Karpas-422 (cell line): Measurements from ENCODE around the gene TK2. TPM values are rescaled to one million over a fixed set of nuclear protein-coding genes. Genes with fewer than 3 reads are reported as not detected.
"Not testable (repeated sequence)": the region's sequence is repeated elsewhere in the genome, so short reads cannot be mapped to it uniquely, and the experiment has no call there.

Experiments
- DNase-seq: peaks from one replicate; pipeline ENCODE4 v3.0.0-alpha.2; 2015
- H2AFZ ChIP-seq: fragments of 200-600 bp; sonication (generic); 2 replicates; pipeline ENCODE4 v1.6.1; 2014; ENCODE audit warnings: antibody characterized with exemption, low read length, mixed read lengths
- H3K27ac ChIP-seq: fragments of 200-600 bp; sonication (generic); 2 replicates; pipeline ENCODE4 v1.5.1; 2014; ENCODE audit warnings: mild to moderate bottlenecking, low read length, moderate library complexity
- H3K27me3 ChIP-seq: fragments of 200-600 bp; sonication (generic); 2 replicates; pipeline ENCODE4 v1.6.1; 2014; ENCODE audit warnings: low read length, mixed read lengths
- H3K36me3 ChIP-seq: fragments of 200-600 bp; sonication (generic); 2 replicates; pipeline ENCODE4 v1.6.1; 2014; ENCODE audit warnings: low read length, mixed read lengths; ENCODE audit not compliant: insufficient read depth
- H3K4me1 ChIP-seq: fragments of 200-600 bp; sonication (generic); 2 replicates; pipeline ENCODE4 v1.6.1; 2014; ENCODE audit warnings: mild to moderate bottlenecking, low read length, mixed read lengths
- H3K4me2 ChIP-seq: fragments of 200-600 bp; sonication (generic); 2 replicates; pipeline ENCODE4 v1.6.1; 2014; ENCODE audit warnings: low read length, low read depth, mild to moderate bottlenecking; ENCODE audit not compliant: poor library complexity, severe bottlenecking
- H3K4me3 ChIP-seq: fragments of 200-600 bp; sonication (generic); 2 replicates; pipeline ENCODE4 v1.5.1; 2014; ENCODE audit warnings: mild to moderate bottlenecking, antibody characterized with exemption, low read length, mixed read lengths
- H3K79me2 ChIP-seq: fragments of 200-600 bp; sonication (generic); 2 replicates; pipeline ENCODE4 v1.6.1; 2014; ENCODE audit warnings: mild to moderate bottlenecking, low read length, mixed read lengths
- H3K9ac ChIP-seq: fragments of 200-600 bp; sonication (generic); 2 replicates; pipeline ENCODE4 v1.6.0; 2014; ENCODE audit warnings: low read length
- H3K9me2 ChIP-seq: fragments of 200-600 bp; sonication (generic), shearing (Covaris generic); replicated peaks from 2 replicates; pipeline ENCODE4 v1.6.0; 2014; ENCODE audit warnings: mild to moderate bottlenecking, low read length, moderate library complexity; ENCODE audit not compliant: insufficient read depth
- H3K9me3 ChIP-seq: fragments of 300-700, 200-600 bp; sonication (generic); 2 replicates; pipeline ENCODE4 v1.6.1; 2014; ENCODE audit warnings: low read length, mixed read lengths
- H4K20me1 ChIP-seq: fragments of 200-600 bp; sonication (generic); 2 replicates; pipeline ENCODE4 v1.6.1; 2014; ENCODE audit warnings: mild to moderate bottlenecking, antibody characterized with exemption, low read length, low read depth; ENCODE audit not compliant: insufficient read depth
- total RNA-seq: library from RNA; depleted of rRNA; stranded (reverse); fragments of >200 nt; shearing (Covaris generic); gene quantifications from 2 replicates; pipeline ENCODE4 v1.2.3, GENCODE V29; 2014; ENCODE audit warnings: low replicate concordance

TK2 gene
- total RNA-seq, 1 experiment from 2014 or later = 6.9 TPM

DNA sequence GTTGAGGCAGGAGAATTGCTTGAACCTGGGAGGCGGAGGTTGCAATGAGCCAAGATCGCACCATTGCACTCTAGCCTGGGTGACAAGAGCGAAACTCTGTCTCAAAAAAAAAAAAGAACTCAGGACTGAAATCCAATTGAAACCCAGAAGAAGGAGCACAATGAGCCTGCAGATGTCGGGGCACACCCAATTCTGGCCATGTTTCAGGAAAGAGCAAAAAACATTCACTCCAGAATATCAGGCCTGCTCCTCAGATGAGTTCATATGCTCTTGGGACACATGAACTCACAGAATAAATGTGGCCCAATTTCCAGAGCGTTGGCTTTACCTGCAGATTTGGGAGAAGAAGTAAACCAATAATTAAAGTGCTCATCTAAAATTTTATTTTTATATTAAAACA, 26.4 kb upstream of the TK2 start:
- Histone ChIP-seq H4K20me1 (no peaks in the 10 kb centered on the region), H3K36me3 (no peaks in the 10 kb centered on the region), H3K9me2 (no peaks in the 10 kb centered on the region), H3K4me2 (no peak overlapping the region), H3K79me2 (no peaks in the 10 kb centered on the region), H2AFZ (no peak overlapping the region), H3K9me3 (no peaks in the 10 kb centered on the region), H3K9ac (no peak overlapping the region), H3K27ac (no peak overlapping the region), H3K27me3 (no peaks in the 10 kb centered on the region), H3K4me1 (no peaks in the 10 kb centered on the region), H3K4me3 (no peak overlapping the region)
- no peak for DNase-seq

DNA sequence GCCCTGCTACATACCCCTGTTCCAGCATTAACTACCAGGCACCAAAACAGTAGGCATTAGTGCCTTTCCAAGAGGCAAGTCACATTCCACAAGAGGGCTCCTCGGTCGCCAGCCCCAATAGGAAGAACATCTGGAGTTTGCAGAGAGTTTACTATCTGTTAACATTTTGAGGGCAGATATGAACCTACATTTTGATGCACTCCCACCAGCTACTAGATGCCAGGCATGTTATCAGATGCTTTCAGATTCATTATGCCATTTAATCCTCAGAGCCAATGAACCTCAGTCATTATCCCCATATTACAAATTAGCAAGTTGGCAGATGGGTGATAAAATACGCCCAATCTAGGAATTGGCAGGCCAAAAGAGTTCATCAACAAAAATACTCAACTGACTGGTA, 25.1 kb upstream of the TK2 start:
- H3K9me2 ChIP-seq = no peaks in the 10 kb centered on the region
- DNase-seq = no peak

DNA sequence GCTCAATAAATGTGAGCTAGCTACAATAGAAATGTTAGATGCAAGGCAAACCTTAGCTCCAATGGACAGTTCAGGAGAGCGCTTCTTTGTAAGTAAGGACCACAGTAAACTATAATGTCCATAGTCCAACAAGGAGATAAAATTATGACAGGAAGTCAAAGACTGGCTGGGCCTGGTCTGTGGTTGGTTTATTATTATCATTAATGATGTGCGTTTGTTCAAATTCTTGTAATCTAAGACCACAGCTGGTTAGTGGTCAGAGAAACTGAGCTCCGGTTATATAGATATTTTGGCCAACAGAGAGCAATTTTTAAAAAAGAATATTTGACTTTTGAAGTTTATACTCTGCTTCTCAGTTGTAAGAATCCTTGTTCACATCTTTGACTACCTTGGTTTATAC, 24.6 kb upstream of the TK2 start:
- H2AFZ ChIP-seq = no peak overlapping the region
- H3K4me2 ChIP-seq = no peak overlapping the region
- no peaks in the 10 kb centered on the region for H3K79me2 ChIP-seq
- no peaks in the 10 kb centered on the region for H3K9me2 ChIP-seq
- H3K9me3 ChIP-seq = no peaks in the 10 kb centered on the region
- no peak overlapping the region for H3K4me3 ChIP-seq
- H3K4me1 ChIP-seq = no peaks in the 10 kb centered on the region
- no peaks in the 10 kb centered on the region for H3K36me3 ChIP-seq
- H4K20me1 ChIP-seq = no peaks in the 10 kb centered on the region
- DNase-seq = no peak
- no peaks in the 10 kb centered on the region for H3K27me3 ChIP-seq
- H3K9ac ChIP-seq = no peak overlapping the region
- no peak overlapping the region for H3K27ac ChIP-seq

More for the DNA sequence above, 25.1 kb upstream of the TK2 start:
- Histone ChIP-seq H3K79me2 (no peaks in the 10 kb centered on the region), H3K9me3 (no peaks in the 10 kb centered on the region), H2AFZ (no peak overlapping the region), H3K4me1 (no peaks in the 10 kb centered on the region), H3K27ac (no peak overlapping the region), H3K4me3 (no peak overlapping the region), H4K20me1 (no peaks in the 10 kb centered on the region), H3K9ac (no peak overlapping the region), H3K4me2 (no peak overlapping the region), H3K36me3 (no peaks in the 10 kb centered on the region), H3K27me3 (no peaks in the 10 kb centered on the region)

DNA sequence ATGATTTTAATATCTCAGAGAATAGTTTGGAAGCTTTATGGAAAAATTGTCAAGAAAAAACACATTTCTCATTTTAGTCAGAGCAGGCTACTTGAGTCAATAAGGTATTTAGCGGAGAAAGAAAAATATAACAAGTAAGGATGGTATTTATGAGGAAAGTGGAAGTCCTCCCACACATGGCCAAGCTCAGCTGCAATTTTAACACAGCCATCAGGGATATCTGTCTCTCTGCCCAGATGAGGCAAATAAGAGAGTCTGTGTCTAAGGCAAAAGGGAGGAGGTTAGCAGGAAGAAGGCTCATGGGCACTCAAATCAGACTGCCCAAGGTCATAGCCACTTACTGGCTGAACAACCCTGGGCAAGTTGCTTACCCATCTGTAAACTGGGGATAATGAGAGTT, 24.2 kb upstream of the TK2 start:
- no peak overlapping the region for H3K4me3 ChIP-seq
- no peaks in the 10 kb centered on the region for H3K27me3 ChIP-seq
- H3K4me2 ChIP-seq = no peak overlapping the region
- no peaks in the 10 kb centered on the region for H4K20me1 ChIP-seq
- H3K79me2 ChIP-seq = no peaks in the 10 kb centered on the region
- H3K9me2 ChIP-seq = no peaks in the 10 kb centered on the region
- H3K4me1 ChIP-seq = no peaks in the 10 kb centered on the region
- no peak for DNase-seq
- H3K36me3 ChIP-seq = no peaks in the 10 kb centered on the region
- no peak overlapping the region for H3K27ac ChIP-seq
- no peak overlapping the region for H2AFZ ChIP-seq
- no peaks in the 10 kb centered on the region for H3K9me3 ChIP-seq
- no peak overlapping the region for H3K9ac ChIP-seq

DNA sequence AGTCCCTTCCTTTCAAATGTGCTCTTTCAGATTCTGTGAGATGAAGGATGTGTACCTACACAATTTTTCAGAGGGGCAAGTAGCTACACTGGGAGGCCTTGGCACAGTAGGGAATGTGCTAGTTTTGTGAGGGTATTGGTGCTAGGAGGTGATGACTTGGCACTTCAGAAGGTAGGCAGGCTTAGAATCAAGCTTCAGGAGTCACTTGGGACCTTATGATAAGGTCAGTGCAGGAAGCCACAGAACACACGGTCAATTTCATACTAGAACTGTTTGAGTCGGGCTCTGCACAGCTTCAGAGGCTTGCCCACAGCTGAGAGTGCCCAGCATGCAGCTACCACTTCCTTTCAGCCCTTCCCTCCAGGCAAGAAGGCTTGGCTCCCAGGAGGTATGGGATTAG, 22.4 kb upstream of the TK2 start:
- Histone ChIP-seq H3K27me3 (no peaks in the 10 kb centered on the region), H3K27ac (no peak overlapping the region), H3K36me3 (no peaks in the 10 kb centered on the region), H3K79me2 (no peaks in the 10 kb centered on the region), H2AFZ (no peak overlapping the region), H3K9me2 (no peaks in the 10 kb centered on the region), H3K9ac (no peak overlapping the region), H3K4me1 (no peaks in the 10 kb centered on the region), H3K4me3 (no peak overlapping the region), H4K20me1 (no peaks in the 10 kb centered on the region), H3K9me3 (no peaks in the 10 kb centered on the region), H3K4me2 (no peak overlapping the region)
- DNase-seq = no peak

DNA sequence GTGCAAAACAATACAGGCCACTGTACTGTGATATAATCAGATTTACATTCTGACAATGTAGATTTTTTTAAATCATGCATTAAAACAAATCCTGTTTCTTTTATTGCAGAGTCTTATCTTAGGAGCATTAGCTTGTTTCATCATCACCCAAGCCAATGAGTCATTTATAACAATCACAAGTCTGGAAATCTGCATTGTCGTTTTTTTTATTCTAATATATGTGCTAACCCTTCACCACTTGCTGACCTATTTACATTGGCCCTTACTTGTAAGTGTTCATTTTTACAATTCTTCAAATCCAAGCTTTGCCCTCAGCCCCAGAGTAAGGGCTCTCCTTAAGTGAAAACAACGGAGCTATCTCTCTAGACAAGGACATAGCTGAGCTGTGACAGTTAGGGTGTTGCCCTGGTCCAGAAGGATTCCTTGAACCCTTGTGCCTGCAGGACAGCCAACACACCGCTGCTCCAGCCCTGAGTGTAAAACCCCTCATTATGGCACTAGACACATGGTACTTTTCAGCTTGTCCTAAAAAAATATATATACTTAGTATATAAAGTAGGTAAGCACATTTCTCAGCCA, 20.0 kb upstream of the TK2 start:
- H3K9me2 ChIP-seq = no peaks in the 10 kb centered on the region
- H3K4me2 ChIP-seq = no peak overlapping the region

DNA sequence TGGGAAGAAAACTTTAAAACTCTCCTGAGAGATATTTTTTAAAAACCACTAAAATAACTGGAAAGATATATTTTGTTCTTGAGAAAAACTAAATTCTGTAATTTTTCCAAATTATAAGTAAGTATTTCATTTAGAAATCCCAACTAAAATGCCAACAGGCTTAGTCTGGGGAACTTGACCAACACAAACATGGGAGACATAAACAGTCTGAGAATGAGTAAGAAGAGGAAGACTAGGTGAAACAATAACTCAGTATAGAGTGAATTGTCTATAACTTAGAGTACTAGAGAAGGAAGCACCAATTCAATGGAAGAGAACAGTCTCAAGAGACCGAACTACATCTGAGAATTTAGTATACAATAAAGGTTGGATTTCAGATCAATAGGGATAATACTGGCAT, 19.2 kb upstream of the TK2 start:
- H3K79me2 ChIP-seq = no peaks in the 10 kb centered on the region
- no peak overlapping the region for H3K4me2 ChIP-seq
- no peak for DNase-seq
- peaks cover 3% of the 10 kb centered on the region; the same call in 1 of the 2 replicates for H3K36me3 ChIP-seq
- no peak overlapping the region for H2AFZ ChIP-seq
- H3K9me3 ChIP-seq = no peaks in the 10 kb centered on the region
- no peaks in the 10 kb centered on the region for H3K27me3 ChIP-seq
- H3K27ac ChIP-seq = no peak overlapping the region
- no peak overlapping the region for H3K9ac ChIP-seq
- no peak overlapping the region for H3K4me3 ChIP-seq
- H3K9me2 ChIP-seq = no peaks in the 10 kb centered on the region
- no peaks in the 10 kb centered on the region for H4K20me1 ChIP-seq
- H3K4me1 ChIP-seq = no peaks in the 10 kb centered on the region

More for the DNA sequence above, 20.0 kb upstream of the TK2 start:
- 0 out of 2 replicates have a peak, but pooled peaks cover 3% of the 10 kb centered on the region for H3K36me3 ChIP-seq
- DNase-seq = no peak
- H3K9me3 ChIP-seq = no peaks in the 10 kb centered on the region
- H2AFZ ChIP-seq = no peak overlapping the region
- H3K79me2 ChIP-seq = no peaks in the 10 kb centered on the region
- H3K4me1 ChIP-seq = no peaks in the 10 kb centered on the region
- H3K9ac ChIP-seq = no peak overlapping the region
- no peaks in the 10 kb centered on the region for H4K20me1 ChIP-seq
- H3K27me3 ChIP-seq = no peaks in the 10 kb centered on the region
- no peak overlapping the region for H3K27ac ChIP-seq
- H3K4me3 ChIP-seq = no peak overlapping the region

DNA sequence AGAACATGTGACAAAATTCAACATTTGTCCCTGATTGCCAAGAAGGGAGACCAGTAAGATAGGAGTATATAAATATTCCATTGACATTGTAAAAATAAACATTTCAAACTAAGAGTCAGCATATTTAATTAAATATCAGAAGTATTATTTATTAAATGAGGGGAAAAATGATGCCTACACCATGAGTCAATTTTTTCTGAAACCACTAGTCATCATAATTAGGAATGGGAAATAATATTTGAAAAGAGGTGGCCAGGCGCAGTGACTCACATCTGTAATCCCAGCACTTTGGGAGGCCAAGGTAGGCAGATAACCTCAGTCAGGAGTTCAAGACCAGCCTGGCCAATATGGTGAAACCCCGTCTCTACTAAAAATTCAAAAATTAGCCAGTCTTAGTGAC, 18.4 kb upstream of the TK2 start:
- Histone ChIP-seq H3K4me1 (no peaks in the 10 kb centered on the region), H4K20me1 (no peaks in the 10 kb centered on the region), H3K27ac (no peak overlapping the region), H3K4me3 (no peak overlapping the region), H3K79me2 (no peaks in the 10 kb centered on the region), H3K27me3 (no peaks in the 10 kb centered on the region), H3K36me3 (peaks cover 3% of the 10 kb centered on the region; the same call in 1 of the 2 replicates), H3K9ac (no peak overlapping the region), H3K9me3 (no peaks in the 10 kb centered on the region), H3K4me2 (no peak overlapping the region), H3K9me2 (no peaks in the 10 kb centered on the region), H2AFZ (no peak overlapping the region)
- no peak for DNase-seq

DNA sequence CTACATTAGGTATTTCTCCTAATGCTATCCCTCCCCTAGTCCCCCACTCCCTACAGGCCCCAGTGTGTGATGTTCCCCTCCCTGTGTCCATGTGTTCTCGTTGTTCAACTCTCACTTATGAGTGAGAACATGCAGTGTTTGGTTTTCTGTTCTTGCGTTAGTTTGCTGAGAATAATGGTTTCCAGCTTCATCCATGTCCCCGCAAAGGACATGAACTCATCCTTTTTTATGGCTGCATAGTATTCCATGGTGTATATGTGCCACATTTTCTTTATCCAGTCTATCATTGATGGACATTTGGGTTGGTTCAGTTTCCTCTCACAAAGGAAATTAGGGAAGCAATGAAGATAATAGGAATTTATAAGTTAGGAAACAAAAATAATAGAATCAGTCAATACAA, 17.3 kb upstream of the TK2 start:
- not testable (repeated sequence) for H3K9me3 ChIP-seq, H3K27ac ChIP-seq, H3K79me2 ChIP-seq, H3K36me3 ChIP-seq, H3K4me1 ChIP-seq, H4K20me1 ChIP-seq, H3K4me3 ChIP-seq, H2AFZ ChIP-seq, H3K9ac ChIP-seq, H3K9me2 ChIP-seq, DNase-seq, H3K4me2 ChIP-seq, H3K27me3 ChIP-seq
